LNCAP (cell line): Measurements from ENCODE around the gene CENPE.

Experiments used
- CTCF ChIP-seq: fragments of 450-650 bp; IDR thresholded peaks from 2 replicates; pipeline ENCODE4 v1.5.1; 2017; ENCODE audit warnings: mild to moderate bottlenecking

CENPE gene

GRCh38 chr4:103198111-103198765 is at the start of gene CENPE:
Gene CENPE, minus strand, starts transcription at chr4:103198343. Its CDS starts 24 bp downstream, at chr4:103198319.
- TF ChIP-seq CTCF: no peak

- no peak for TF ChIP-seq CTCF
These were observed 46.1 kb upstream of the CENPE start for GRCh38 chr4:103244251-103244650.

- TF ChIP-seq CTCF: peak; percentile 48
These were observed 9.5 kb upstream of the CENPE start for GRCh38 chr4:103207673-103208072.

- TF ChIP-seq CTCF: peak; percentile 60
These were observed 6.0 kb upstream of the CENPE start for GRCh38 chr4:103204111-103204510.

- TF ChIP-seq CTCF: no peak
These were observed 3.6 kb upstream of the CENPE start for GRCh38 chr4:103201724-103202123.

- no peak for TF ChIP-seq CTCF
These were observed 3.1 kb upstream of the CENPE start for GRCh38 chr4:103201253-103201652.

- TF ChIP-seq CTCF: no peak
These were observed 866 bp upstream of the CENPE start for GRCh38 chr4:103199009-103199408.

GRCh38 chr4:103197765-103198110 is 405 bp downstream of the CENPE start:
- no peak for TF ChIP-seq CTCF
